Pulmonary artery endothelial cell (primary cell): ENCODE data around the gene ZBTB33. TPM values are rescaled to one million over a fixed set of nuclear protein-coding genes. Genes with fewer than 3 reads are reported as not detected.

Experiments used
- DNase-seq: peaks from one replicate; pipeline ENCODE4 v3.0.0-alpha.2; 2011; ENCODE audit warnings: low read depth, low spot score
- total RNA-seq: library from RNA; depleted of rRNA; stranded (reverse); fragments of >200 nt; gene quantifications from 2 replicates; pipeline ENCODE4 v1.2.3, GENCODE V29; 2014

The ZBTB33 gene
- total RNA-seq, 1 donor from 2014 or later = 15.9 TPM

DNA sequence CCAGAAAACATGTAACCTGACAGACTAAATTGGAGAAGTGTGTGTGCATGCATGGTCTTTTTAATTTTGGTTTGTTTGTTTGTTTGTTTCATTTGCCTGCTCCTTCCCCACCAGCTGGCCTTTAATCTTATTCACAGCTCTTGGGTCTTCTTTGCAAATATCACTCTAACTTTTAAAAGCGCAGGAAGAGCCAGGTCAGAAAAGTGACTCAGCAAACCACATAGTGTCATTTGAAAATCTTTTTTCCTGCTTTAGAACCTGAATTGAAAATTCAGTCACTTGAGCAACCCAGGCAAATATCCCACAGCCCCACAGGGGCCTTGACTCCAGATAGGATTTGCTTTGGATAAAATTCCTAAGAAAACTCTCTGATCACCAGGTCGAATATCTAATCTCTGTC lies 56.0 kb downstream of the ZBTB33 start:
- DNase-seq = no peak

Other genes with a start within 250 kb of the ZBTB33 start
- gene RHOXF2B, start 173.1 kb upstream of the ZBTB33 start, total RNA-seq = not detected in 2 replicates
- not detected in 2 replicates for gene RHOXF1, start 134.9 kb upstream of the ZBTB33 start, total RNA-seq
- gene RHOXF2, start 92.2 kb upstream of the ZBTB33 start, total RNA-seq = not detected in 2 replicates
- not detected in 2 replicates for gene TMEM255A, start 60.6 kb downstream of the ZBTB33 start, total RNA-seq
- not detected in 2 replicates for gene ATP1B4, start 111.3 kb downstream of the ZBTB33 start, total RNA-seq
- gene LAMP2, start 218.5 kb downstream of the ZBTB33 start, total RNA-seq = 141 and 142 TPM in 2 replicates